Lower lobe of right lung (tissue), 2 donors: ENCODE data around the gene EXOC4. TPM values are rescaled to one million over a fixed set of nuclear protein-coding genes. Genes with fewer than 3 reads are reported as not detected.

Experiments
- ATAC-seq, 2 donors: fragments of 200-7000 bp; cut with Tn5 transposase; one replicate each; pipeline ENCODE4 v1.9.1; 2020 to 2022; ENCODE audit warnings: mild to moderate bottlenecking in 2 of 2, moderate library complexity in 2 of 2
- DNase-seq: peaks from one replicate; pipeline ENCODE4 v3.0.0-alpha.2; 2020
- H3K27ac ChIP-seq: fragments of 200-600 bp; one replicate; pipeline ENCODE4 v1.8.0; 2022
- H3K27me3 ChIP-seq: fragments of 200-600 bp; one replicate; pipeline ENCODE4 v1.8.0; 2022; ENCODE audit warnings: low read depth
- H3K36me3 ChIP-seq: fragments of 200-600 bp; one replicate; pipeline ENCODE4 v1.8.0; 2022; ENCODE audit warnings: mild to moderate bottlenecking
- H3K4me1 ChIP-seq: fragments of 200-600 bp; one replicate; pipeline ENCODE4 v1.8.0; 2022
- H3K4me3 ChIP-seq: fragments of 200-600 bp; one replicate; pipeline ENCODE4 v1.8.0; 2022; ENCODE audit warnings: mild to moderate bottlenecking
- H3K9me3 ChIP-seq: fragments of 200-600 bp; one replicate; pipeline ENCODE4 v1.8.0; 2022
- CTCF ChIP-seq: fragments of 200-600 bp; IDR thresholded peaks from one replicate; pipeline ENCODE4 v1.8.0; 2022; ENCODE audit warnings: antibody characterized with exemption, mild to moderate bottlenecking
- intact Hi-C: fragments of 100-400 bp; cut with DNase I; formaldehyde crosslinking; loops from one replicate; pipeline ENCODE4 v1.11.0; 2022
- total RNA-seq: library from RNA; stranded (reverse); fragmentation: NEBNext Ultra II Directional; extraction: Animal tissue kit (Norgen Biotek cat#: 25700); gene quantifications from one replicate; pipeline ENCODE4 v1.2.1, GENCODE V29; 2021
- donor health status: DM: no; HTN: yes; CAD: no; lungs with severe emphysema.

Gene EXOC4
- total RNA-seq, 1 donor from 2014 or later, result 80.2 TPM

GRCh38 chr7:133514551-133514950 lies 261.7 kb downstream of the EXOC4 start:
- no peak for TF ChIP-seq CTCF
- ATAC-seq (no peak), DNase-seq (no peak)
- H3K27ac ChIP-seq, result no peak overlapping the region
- intact Hi-C loops, result no loop called here
- H3K36me3 ChIP-seq, result no peaks in the 10 kb centered on the region
- H3K4me3 ChIP-seq, result no peak overlapping the region
- no peaks in the 10 kb centered on the region for H3K27me3 ChIP-seq
- H3K4me1 ChIP-seq, result no peaks in the 10 kb centered on the region
- H3K9me3 ChIP-seq, result no peaks in the 10 kb centered on the region

- no peak for TF ChIP-seq CTCF
- ATAC-seq, result no peak
Measured at GRCh38 chr7:133517766-133518165, 264.9 kb downstream of the EXOC4 start.

GRCh38 chr7:133518718-133519117 lies 265.8 kb downstream of the EXOC4 start:
- no peak for DNase-seq
- Histone ChIP-seq H3K9me3 (no peaks in the 10 kb centered on the region), H3K36me3 (no peaks in the 10 kb centered on the region), H3K4me1 (no peaks in the 10 kb centered on the region), H3K27ac (no peak overlapping the region), H3K4me3 (no peak overlapping the region), H3K27me3 (no peaks in the 10 kb centered on the region)
- no peak for ATAC-seq
- no peak for TF ChIP-seq CTCF
- intact Hi-C loops, result no loop called here

More at GRCh38 chr7:133517766-133518165, 264.9 kb downstream of the EXOC4 start:
- no peak for DNase-seq
- Histone ChIP-seq H3K9me3 (no peaks in the 10 kb centered on the region), H3K27ac (no peak overlapping the region), H3K27me3 (no peaks in the 10 kb centered on the region), H3K4me3 (no peak overlapping the region), H3K36me3 (no peaks in the 10 kb centered on the region), H3K4me1 (no peaks in the 10 kb centered on the region)
- intact Hi-C loops, result no loop called here

- Histone ChIP-seq H3K4me3 (no peak overlapping the region), H3K36me3 (no peaks in the 10 kb centered on the region), H3K27me3 (no peaks in the 10 kb centered on the region), H3K27ac (no peak overlapping the region), H3K4me1 (no peaks in the 10 kb centered on the region), H3K9me3 (no peaks in the 10 kb centered on the region)
- intact Hi-C loops, result no loop called here
- DNase-seq (no peak), ATAC-seq (no peak)
- TF ChIP-seq CTCF, result no peak
Measured at GRCh38 chr7:133520248-133520647, 267.4 kb downstream of the EXOC4 start.

GRCh38 chr7:133522501-133522900 lies 269.6 kb downstream of the EXOC4 start:
- Histone ChIP-seq H3K9me3 (no peaks in the 10 kb centered on the region), H3K4me3 (no peak overlapping the region), H3K27me3 (no peaks in the 10 kb centered on the region), H3K27ac (no peak overlapping the region), H3K36me3 (no peaks in the 10 kb centered on the region), H3K4me1 (no peaks in the 10 kb centered on the region)
- no peak for ATAC-seq
- DNase-seq, result no peak
- intact Hi-C loops, result no loop called here
- TF ChIP-seq CTCF, result no peak

GRCh38 chr7:133528796-133529195 lies 275.9 kb downstream of the EXOC4 start:
- no peaks in the 10 kb centered on the region for H3K9me3 ChIP-seq
- ATAC-seq (no peak), DNase-seq (no peak)
- H3K4me3 ChIP-seq, result no peak overlapping the region
- H3K27me3 ChIP-seq, result no peaks in the 10 kb centered on the region
- H3K4me1 ChIP-seq, result no peaks in the 10 kb centered on the region
- intact Hi-C loops, result no loop called here
- TF ChIP-seq CTCF, result no peak
- H3K27ac ChIP-seq, result no peak overlapping the region
- H3K36me3 ChIP-seq, result no peaks in the 10 kb centered on the region
